ENCODE data around the gene NANP.
"Not testable (repeated sequence)": the region's sequence is repeated elsewhere in the genome, so short reads cannot be mapped to it uniquely, and the experiment has no call there.

NANP gene

GRCh38 chr20:25623736-25624499, at the start of gene NANP:
Gene NANP, minus strand, starts transcription at chr20:25624014. Its CDS starts 66 bp downstream, at chr20:25623948.
- peak; percentile 95 for DNase-seq

GRCh38 chr20:25672659-25673235, 48.9 kb upstream of the NANP start:
- no peak for DNase-seq

- DNase-seq: no peak
These were observed 46.1 kb upstream of the NANP start for GRCh38 chr20:25669826-25670422.

GRCh38 chr20:25668446-25668845, 44.6 kb upstream of the NANP start:
- DNase-seq: no peak

GRCh38 chr20:25659999-25660398, 36.2 kb upstream of the NANP start:
- DNase-seq: no peak

GRCh38 chr20:25654487-25654886, 30.7 kb upstream of the NANP start:
- no peak for DNase-seq

GRCh38 chr20:25652866-25653265, 29.1 kb upstream of the NANP start:
- not testable (repeated sequence) for DNase-seq

- DNase-seq: no peak
These were observed 21.0 kb upstream of the NANP start for GRCh38 chr20:25644814-25645213.

- DNase-seq: no peak
These were observed 19.9 kb upstream of the NANP start for GRCh38 chr20:25643716-25644115.

GRCh38 chr20:25637247-25637646, 13.4 kb upstream of the NANP start:
- no peak for DNase-seq

GRCh38 chr20:25632940-25633790, 9.4 kb upstream of the NANP start:
- peak; percentile 18 for DNase-seq

GRCh38 chr20:25630615-25631014, 6.8 kb upstream of the NANP start:
- not testable (repeated sequence) for DNase-seq

GRCh38 chr20:25629816-25630499, 6.1 kb upstream of the NANP start:
- DNase-seq: no peak

- peak; percentile 38 for DNase-seq
These were observed 3.0 kb upstream of the NANP start for GRCh38 chr20:25626779-25627178.

GRCh38 chr20:25624500-25624939, 706 bp upstream of the NANP start:
- no peak for DNase-seq

- DNase-seq: peak; percentile 9
These were observed 534 bp downstream of the NANP start for GRCh38 chr20:25623225-25623735.

- no peak for DNase-seq
These were observed 1.2 kb downstream of the NANP start for GRCh38 chr20:25622450-25623224.

- no peak for DNase-seq
These were observed 1.8 kb downstream of the NANP start for GRCh38 chr20:25622049-25622448.

GRCh38 chr20:25619514-25619913, 4.3 kb downstream of the NANP start:
- no peak for DNase-seq

GRCh38 chr20:25608774-25609173, 15.0 kb downstream of the NANP start:
- no peak for DNase-seq

- no peak for DNase-seq
These were observed 17.6 kb downstream of the NANP start for GRCh38 chr20:25606094-25606695.

All from T1000 (cell line).